GM21786 (cell line): Measurements from ENCODE around the gene SIN3A.
A peak's percentile ranks its signal among the peaks of the same experiment; 100 is the strongest.
"Not testable (repeated sequence)": the region's sequence is repeated elsewhere in the genome, so short reads cannot be mapped to it uniquely, and the experiment has no call there.

Experiments used
- ATAC-seq: cut with Tn5 transposase; IDR thresholded peaks from one replicate; pipeline ENCODE4 v1.9.1; 2021; ENCODE audit not compliant: unreplicated experiment

The SIN3A gene

GRCh38 chr15:75451674-75452363 is at the start of gene SIN3A:
TSS of gene SIN3A (minus strand) at chr15:75451690. CDS start at chr15:75430375, 21,315 bp downstream.
- ATAC-seq, result peak; percentile 36

GRCh38 chr15:75493732-75494131 is 42.2 kb upstream of the SIN3A start:
- no peak for ATAC-seq

GRCh38 chr15:75483961-75484360 is 32.5 kb upstream of the SIN3A start:
- ATAC-seq, result no peak

GRCh38 chr15:75483556-75483955 is 32.1 kb upstream of the SIN3A start:
- ATAC-seq, result not testable (repeated sequence)

- ATAC-seq, result no peak
Observed at GRCh38 chr15:75483106-75483505, 31.6 kb upstream of the SIN3A start.

GRCh38 chr15:75480463-75480862 is 29.0 kb upstream of the SIN3A start:
- not testable (repeated sequence) for ATAC-seq

- no peak for ATAC-seq
Observed at GRCh38 chr15:75479670-75480069, 28.2 kb upstream of the SIN3A start.

GRCh38 chr15:75477094-75477493 is 25.6 kb upstream of the SIN3A start:
- not testable (repeated sequence) for ATAC-seq

- ATAC-seq, result no peak
Observed at GRCh38 chr15:75468913-75469598, 17.6 kb upstream of the SIN3A start.

GRCh38 chr15:75460646-75461045 is 9.2 kb upstream of the SIN3A start:
- no peak for ATAC-seq

- ATAC-seq, result no peak
Observed at GRCh38 chr15:75459581-75459980, 8.1 kb upstream of the SIN3A start.

GRCh38 chr15:75456710-75457109 is 5.2 kb upstream of the SIN3A start:
- ATAC-seq, result no peak

- no peak for ATAC-seq
Observed at GRCh38 chr15:75455982-75456531, 4.6 kb upstream of the SIN3A start.

GRCh38 chr15:75455424-75455981 is 4.0 kb upstream of the SIN3A start:
- ATAC-seq, result no peak

GRCh38 chr15:75454471-75455378 is 3.2 kb upstream of the SIN3A start:
- ATAC-seq, result no peak

- peak; percentile 30 for ATAC-seq
Observed at GRCh38 chr15:75453703-75454470, 2.4 kb upstream of the SIN3A start.

- no peak for ATAC-seq
Observed at GRCh38 chr15:75452865-75453702, 1.6 kb upstream of the SIN3A start.

- no peak for ATAC-seq
Observed at GRCh38 chr15:75452364-75452864, 924 bp upstream of the SIN3A start.

- ATAC-seq, result no peak
Observed at GRCh38 chr15:75451202-75451673, 252 bp downstream of the SIN3A start.
